ENCODE results near the gene IMMP2L.
A peak's percentile ranks its signal among the peaks of the same experiment; 100 is the strongest.
"Not testable (repeated sequence)": the region's sequence is repeated elsewhere in the genome, so short reads cannot be mapped to it uniquely, and the experiment has no call there.

IMMP2L gene

GRCh38 chr7:110669410-110669809 is 892.9 kb downstream of the IMMP2L start:
- Mint-ChIP-seq H3K36me3 (ENCODE audit: low read depth) (peaks cover 6% of the 10 kb centered on the region), H3K27ac (no peak overlapping the region), H3K27me3 (ENCODE audit: low read depth) (no peaks in the 10 kb centered on the region), H3K4me3 (no peak overlapping the region), H3K4me1 (no peaks in the 10 kb centered on the region), H3K9me3 (peaks cover 17% of the 10 kb centered on the region)
- no peak for TF ChIP-seq CTCF (IDR thresholded peaks at IDR 0.05; ENCODE audit: unreplicated experiment in 3 of 3)

DNA sequence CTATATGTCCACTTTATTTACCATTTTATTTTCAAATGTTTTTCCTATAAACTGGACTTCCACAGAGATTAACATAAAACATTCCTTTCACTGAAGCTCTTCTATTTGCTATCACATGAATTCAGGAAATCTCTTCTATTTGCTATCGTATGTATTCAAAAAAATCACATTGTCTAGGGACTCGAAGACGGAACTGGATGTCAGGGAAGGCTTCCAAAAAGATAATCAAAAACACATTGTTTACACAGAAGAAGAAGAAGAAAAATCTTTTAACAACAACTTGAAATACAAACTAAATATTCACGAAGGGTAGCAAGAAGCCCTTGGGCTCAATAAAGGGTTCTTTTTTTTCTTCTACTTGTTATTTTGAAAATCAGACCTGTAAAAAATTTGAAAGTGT is 897.5 kb downstream of the IMMP2L start:
- H3K27me3 Mint-ChIP-seq (ENCODE audit: low read depth), result no peaks in the 10 kb centered on the region
- H3K4me3 Mint-ChIP-seq, result no peak overlapping the region
- no peak for TF ChIP-seq CTCF (IDR thresholded peaks at IDR 0.05; ENCODE audit: unreplicated experiment in 3 of 3)
- H3K36me3 Mint-ChIP-seq (ENCODE audit: low read depth), result peaks cover 6% of the 10 kb centered on the region
- no peaks in the 10 kb centered on the region for H3K4me1 Mint-ChIP-seq
- peak overlapping the region in 2 of 3 experiments; percentile 51 to 58 for H3K27ac Mint-ChIP-seq
- peaks cover 15% of the 10 kb centered on the region for H3K9me3 Mint-ChIP-seq

- H3K4me1 Mint-ChIP-seq; H3K4me3 Mint-ChIP-seq; H3K36me3 Mint-ChIP-seq (ENCODE audit: low read depth); H3K27me3 Mint-ChIP-seq (ENCODE audit: low read depth); H3K27ac Mint-ChIP-seq: not testable (repeated sequence)
- H3K9me3 Mint-ChIP-seq, result peaks cover 47% of the 10 kb centered on the region
These were observed 901.7 kb downstream of the IMMP2L start for GRCh38 chr7:110660637-110661036.

DNA sequence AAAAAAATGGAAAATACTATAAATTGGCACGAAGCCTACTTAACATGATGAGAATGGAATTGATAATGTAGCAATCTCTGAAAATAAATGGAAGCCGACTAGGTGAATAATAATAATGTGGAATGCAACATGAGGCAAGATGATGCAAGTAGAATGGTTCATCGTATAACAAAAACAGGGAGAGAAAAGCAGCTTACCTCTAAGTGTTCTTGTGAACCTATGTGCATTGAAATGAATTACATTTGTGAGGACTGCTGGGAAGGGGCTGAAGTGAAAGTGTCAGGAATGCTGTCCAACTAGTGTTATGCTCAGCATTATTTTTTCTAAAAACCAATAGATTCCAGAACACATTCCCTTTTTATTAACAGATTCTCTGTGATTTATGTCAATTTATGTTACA is 912.0 kb downstream of the IMMP2L start:
- Mint-ChIP-seq H3K27me3 (ENCODE audit: low read depth) (no peaks in the 10 kb centered on the region), H3K4me1 (no peaks in the 10 kb centered on the region), H3K4me3 (no peak overlapping the region), H3K9me3 (peaks cover 3% of the 10 kb centered on the region), H3K27ac (no peak overlapping the region), H3K36me3 (ENCODE audit: low read depth) (no peaks in the 10 kb centered on the region)
- TF ChIP-seq CTCF (IDR thresholded peaks at IDR 0.05; ENCODE audit: unreplicated experiment in 3 of 3), result no peak

GRCh38 chr7:110647266-110647665 is 915.0 kb downstream of the IMMP2L start:
- no peaks in the 10 kb centered on the region for H3K4me1 Mint-ChIP-seq
- H3K27ac Mint-ChIP-seq, result no peak overlapping the region
- no peaks in the 10 kb centered on the region for H3K9me3 Mint-ChIP-seq
- no peaks in the 10 kb centered on the region for H3K36me3 Mint-ChIP-seq (ENCODE audit: low read depth)
- no peak for TF ChIP-seq CTCF (IDR thresholded peaks at IDR 0.05; ENCODE audit: unreplicated experiment in 3 of 3)
- H3K27me3 Mint-ChIP-seq (ENCODE audit: low read depth), result no peaks in the 10 kb centered on the region
- H3K4me3 Mint-ChIP-seq, result no peak overlapping the region

DNA sequence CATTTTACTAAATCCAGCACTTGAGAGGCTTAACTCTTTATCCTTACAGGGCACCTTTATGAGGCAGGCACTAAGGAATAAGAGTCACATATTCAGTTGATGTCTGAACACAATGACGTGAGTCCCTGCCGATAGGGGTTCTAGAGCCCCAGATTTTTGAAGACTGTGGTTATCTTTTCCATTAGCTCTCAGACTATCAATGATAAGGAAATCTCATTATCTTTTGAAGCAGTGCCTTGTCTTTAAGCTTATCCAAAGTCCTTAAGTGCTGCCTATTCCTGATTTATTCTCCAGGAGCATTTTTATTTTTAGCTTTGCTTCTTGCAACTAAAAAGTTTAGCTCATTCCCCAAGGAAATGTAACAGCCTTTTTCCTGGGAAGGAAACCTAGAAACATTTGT is 915.5 kb downstream of the IMMP2L start:
- Mint-ChIP-seq H3K36me3 (ENCODE audit: low read depth) (no peaks in the 10 kb centered on the region), H3K27ac (no peak overlapping the region), H3K4me3 (no peak overlapping the region), H3K27me3 (ENCODE audit: low read depth) (no peaks in the 10 kb centered on the region), H3K9me3 (no peaks in the 10 kb centered on the region), H3K4me1 (no peaks in the 10 kb centered on the region)
- no peak for TF ChIP-seq CTCF (IDR thresholded peaks at IDR 0.05; ENCODE audit: unreplicated experiment in 3 of 3)
